ENCODE data around the gene CTNNBL1. TPM values are rescaled to one million over a fixed set of nuclear protein-coding genes. Genes with fewer than 3 reads are reported as not detected.

Gene CTNNBL1
- total and polyA plus RNA-seq, 8 donors: 14.8 to 34.9 (median 21.3) TPM

GRCh38 chr20:37875460-37876175, 181.8 kb downstream of the CTNNBL1 start:
- no peak for TF ChIP-seq CTCF (IDR thresholded peaks at IDR 0.05)
- H3K4me1 ChIP-seq: no peaks in the 10 kb centered on the region
- ATAC-seq: no peak
- no peak for FAIRE-seq
- H3K27me3 ChIP-seq: no peaks in the 10 kb centered on the region
- no peaks in the 10 kb centered on the region for H3K9me3 ChIP-seq
- no peak overlapping the region for H3K4me3 ChIP-seq
- WGBS, 2 donors: 82 to 85% methylated on average over 24 of the region's 24 CpGs
- peak in 1 of 6 donors; percentile 35 for DNase-seq
- H3K27ac ChIP-seq: no peak overlapping the region
- intact Hi-C loops (cut with DNase I): no loop called here
- peaks cover 0 to 18% (median 0%) of the 10 kb centered on the region in 3 donors for H3K36me3 ChIP-seq

GRCh38 chr20:37876863-37877262, 183.0 kb downstream of the CTNNBL1 start:
- intact Hi-C loops (cut with DNase I): no loop called here
- FAIRE-seq: no peak
- Histone ChIP-seq H3K36me3 (peaks cover 0 to 14% (median 0%) of the 10 kb centered on the region in 3 donors), H3K27ac (no peak overlapping the region), H3K4me1 (no peaks in the 10 kb centered on the region), H3K4me3 (no peak overlapping the region), H3K27me3 (no peaks in the 10 kb centered on the region), H3K9me3 (no peaks in the 10 kb centered on the region)
- no peak for TF ChIP-seq CTCF (IDR thresholded peaks at IDR 0.05)
- no peak for DNase-seq
- WGBS, 2 donors: 58 to 64% methylated on average over 7 of the region's 7 CpGs
- ATAC-seq: no peak

- Histone ChIP-seq H3K4me1 (no peaks in the 10 kb centered on the region), H3K36me3 (peaks cover 0 to 7% (median 0%) of the 10 kb centered on the region in 3 donors), H3K9me3 (no peaks in the 10 kb centered on the region), H3K27me3 (no peaks in the 10 kb centered on the region), H3K4me3 (no peak overlapping the region), H3K27ac (no peak overlapping the region)
- intact Hi-C loops (cut with DNase I): no loop called here
- no peak for ATAC-seq
- no peak for TF ChIP-seq CTCF (IDR thresholded peaks at IDR 0.05)
- 66 to 72% methylated on average over 20 of the region's 20 CpGs for WGBS, 2 donors
- DNase-seq: no peak
- no peak for FAIRE-seq
Observed at GRCh38 chr20:37877832-37878772, 184.3 kb downstream of the CTNNBL1 start.

- Histone ChIP-seq H3K4me1 (no peaks in the 10 kb centered on the region), H3K4me3 (no peak overlapping the region), H3K9me3 (no peaks in the 10 kb centered on the region), H3K27me3 (no peaks in the 10 kb centered on the region), H3K36me3 (no peaks in the 10 kb centered on the region), H3K27ac (no peak overlapping the region)
- intact Hi-C loops (cut with DNase I): no loop called here
- 79 to 84% methylated on average over 12 of the region's 12 CpGs for WGBS, 2 donors
- no peak for TF ChIP-seq CTCF (IDR thresholded peaks at IDR 0.05)
- no peak for FAIRE-seq
- DNase-seq: no peak
- ATAC-seq: no peak
Observed at GRCh38 chr20:37878835-37879599, 185.2 kb downstream of the CTNNBL1 start.
